Effector memory CD4-positive, alpha-beta T cell (primary cell): ENCODE data around the gene INCA1.

Experiments
- DNase-seq, 3 donors: peaks; one replicate each; pipeline ENCODE4 v3.0.0-alpha.2; 2020
- H3K27ac ChIP-seq: 2 replicates; pipeline ENCODE4 v1.7.0; 2013; ENCODE audit warnings: mild to moderate bottlenecking, low read length, moderate library complexity; ENCODE audit not compliant: insufficient read depth, poor library complexity, severe bottlenecking
- H3K27me3 ChIP-seq: replicated peaks from 2 replicates; pipeline ENCODE4 v1.7.0; 2013; ENCODE audit warnings: mild to moderate bottlenecking, low read length; ENCODE audit not compliant: insufficient read depth, control insufficient read depth, poor library complexity, severe bottlenecking
- H3K36me3 ChIP-seq: 2 replicates; pipeline ENCODE4 v1.7.0; 2013; ENCODE audit warnings: mild to moderate bottlenecking, low read length, moderate library complexity; ENCODE audit not compliant: control insufficient read depth, insufficient read depth
- H3K4me1 ChIP-seq: 2 replicates; pipeline ENCODE4 v1.7.0; 2013; ENCODE audit warnings: low read length, mild to moderate bottlenecking; ENCODE audit not compliant: control insufficient read depth, insufficient read depth, poor library complexity, severe bottlenecking
- H3K4me3 ChIP-seq: 2 replicates; pipeline ENCODE4 v1.7.0; 2013; ENCODE audit warnings: low read length, low read depth, mild to moderate bottlenecking; ENCODE audit not compliant: insufficient read depth, poor library complexity, severe bottlenecking
- H3K9me3 ChIP-seq: 2 replicates; pipeline ENCODE4 v1.7.0; 2013; ENCODE audit warnings: mild to moderate bottlenecking, low read length, moderate library complexity; ENCODE audit not compliant: control insufficient read depth

Gene INCA1

DNA sequence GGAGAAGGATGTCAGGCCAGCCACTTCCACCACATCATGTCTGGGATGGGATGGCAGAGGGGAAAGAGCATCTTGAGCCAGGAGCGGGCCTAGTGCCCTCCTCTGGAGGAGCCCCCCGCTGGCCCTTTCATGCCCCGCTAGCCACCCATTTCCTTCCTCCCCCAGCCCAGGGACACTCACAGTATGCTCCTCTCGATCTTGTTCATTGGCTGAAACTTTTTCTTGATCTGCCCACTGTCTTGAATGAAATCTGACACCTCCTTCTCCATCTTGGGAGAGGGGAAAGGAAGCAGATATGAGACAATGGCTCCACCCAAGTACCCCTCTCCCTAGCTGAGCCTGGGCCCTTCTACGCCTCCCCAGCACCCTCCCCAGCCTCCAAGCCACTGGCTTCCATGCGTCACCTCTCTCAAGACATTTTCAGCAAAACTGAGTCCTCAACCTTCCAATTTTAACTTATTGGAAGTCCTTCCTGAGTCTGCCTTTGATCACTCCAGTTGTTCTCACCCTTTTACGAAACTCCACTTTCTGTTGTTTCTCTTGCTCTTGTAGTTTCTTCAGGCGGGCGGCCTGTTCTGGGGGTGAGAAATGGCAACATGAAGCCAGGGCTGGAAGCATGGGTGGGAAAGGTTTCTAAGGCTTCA lies 36.9 kb downstream of the INCA1 start:
- no peaks in the 10 kb centered on the region for H3K9me3 ChIP-seq
- no peaks in the 10 kb centered on the region for H3K4me1 ChIP-seq
- no peak overlapping the region for H3K27ac ChIP-seq
- peaks cover 18% of the 10 kb centered on the region for H3K36me3 ChIP-seq
- H3K4me3 ChIP-seq: no peak overlapping the region
- DNase-seq: no peak
- no peaks in the 10 kb centered on the region for H3K27me3 ChIP-seq

DNA sequence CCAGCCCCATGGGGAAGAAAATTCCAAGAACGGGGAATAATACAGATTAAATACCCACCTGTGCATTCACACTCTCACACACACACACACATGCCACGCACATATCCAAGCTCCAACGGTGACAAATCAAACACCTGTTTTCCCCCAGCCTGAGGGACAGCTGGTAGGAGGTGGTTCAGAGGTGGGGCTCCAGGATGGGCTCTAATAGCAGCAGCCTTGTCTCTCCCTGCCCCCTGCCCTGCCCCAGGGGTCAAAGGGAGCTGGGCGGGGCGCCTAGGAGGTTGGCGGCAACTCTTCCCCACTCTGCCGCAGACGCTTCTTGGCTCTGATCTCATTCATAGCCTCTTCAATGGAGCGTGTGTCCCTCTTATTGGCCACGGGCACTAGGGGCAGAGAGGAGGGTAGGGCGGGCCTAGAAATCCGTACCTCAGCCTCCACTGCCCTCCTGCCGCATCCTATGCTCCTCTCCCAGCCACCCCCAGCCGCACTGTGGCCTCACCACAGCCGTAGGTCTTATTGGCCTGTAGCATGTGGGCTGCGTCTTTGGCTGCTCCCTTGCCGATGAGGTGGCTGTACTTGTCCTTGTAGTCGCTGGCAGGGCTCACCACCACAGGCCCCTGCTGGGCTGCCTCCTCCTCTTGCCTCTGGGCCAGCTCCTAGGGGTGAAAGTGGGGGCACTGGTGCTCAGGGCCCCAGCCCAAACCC lies 37.9 kb downstream of the INCA1 start:
- Histone ChIP-seq H3K9me3 (no peaks in the 10 kb centered on the region), H3K4me3 (no peak overlapping the region), H3K27me3 (no peaks in the 10 kb centered on the region), H3K27ac (no peak overlapping the region), H3K4me1 (no peaks in the 10 kb centered on the region), H3K36me3 (peaks cover 18% of the 10 kb centered on the region)
- DNase-seq: no peak

DNA sequence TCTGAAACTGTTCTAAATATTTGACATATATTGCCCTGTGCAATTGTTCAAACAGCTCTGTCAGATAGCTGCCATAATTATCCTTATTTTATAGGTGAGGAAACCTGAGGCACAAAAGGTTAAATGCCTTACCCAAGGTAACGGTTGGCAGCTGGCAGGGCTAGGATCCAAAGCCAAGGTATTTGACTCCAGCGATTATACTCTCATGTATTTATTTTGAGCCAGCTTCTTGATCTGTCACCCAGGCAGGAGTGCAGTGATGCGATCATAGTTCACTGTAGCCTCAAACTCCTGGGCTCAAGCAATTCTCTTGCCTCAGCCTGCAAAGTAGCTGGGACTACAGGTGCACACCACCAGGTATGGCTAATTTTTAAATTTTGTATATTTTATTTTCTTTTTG lies 39.2 kb downstream of the INCA1 start:
- no peak for DNase-seq
- Histone ChIP-seq H3K27ac (no peak overlapping the region), H3K9me3 (no peaks in the 10 kb centered on the region)

DNA sequence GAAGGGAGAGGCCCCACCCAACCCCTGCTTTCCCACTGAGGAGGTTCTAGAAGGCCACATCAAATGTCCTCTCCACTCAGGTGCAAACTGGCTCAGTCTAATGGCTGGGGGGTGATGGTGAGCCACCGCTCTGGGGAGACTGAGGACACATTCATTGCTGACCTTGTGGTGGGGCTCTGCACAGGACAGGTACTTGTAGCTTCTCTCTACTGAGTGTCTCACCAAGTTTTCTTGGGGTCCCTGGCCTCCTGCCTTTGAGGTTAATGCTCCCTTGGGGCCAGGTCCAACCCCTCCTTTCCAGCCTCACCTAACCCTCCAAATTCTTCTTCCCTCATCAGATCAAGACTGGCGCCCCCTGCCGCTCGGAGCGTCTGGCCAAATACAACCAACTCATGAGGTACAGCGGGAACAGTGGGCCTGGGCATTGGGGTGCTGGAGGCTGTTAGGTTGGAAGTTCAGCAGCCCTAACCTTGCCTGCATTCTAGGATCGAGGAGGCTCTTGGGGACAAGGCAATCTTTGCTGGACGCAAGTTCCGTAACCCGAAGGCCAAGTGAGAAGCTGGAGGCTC lies 40.7 kb downstream of the INCA1 start:
- no peak overlapping the region for H3K27ac ChIP-seq
- H3K4me1 ChIP-seq: no peaks in the 10 kb centered on the region
- H3K9me3 ChIP-seq: no peaks in the 10 kb centered on the region
- H3K27me3 ChIP-seq: no peaks in the 10 kb centered on the region
- no peak overlapping the region for H3K4me3 ChIP-seq
- no peak for DNase-seq
- peaks cover 18% of the 10 kb centered on the region for H3K36me3 ChIP-seq

More for the DNA sequence above, 39.2 kb downstream of the INCA1 start:
- Histone ChIP-seq H3K36me3 (peaks cover 18% of the 10 kb centered on the region), H3K4me1 (no peaks in the 10 kb centered on the region), H3K4me3 (no peak overlapping the region), H3K27me3 (no peaks in the 10 kb centered on the region)

DNA sequence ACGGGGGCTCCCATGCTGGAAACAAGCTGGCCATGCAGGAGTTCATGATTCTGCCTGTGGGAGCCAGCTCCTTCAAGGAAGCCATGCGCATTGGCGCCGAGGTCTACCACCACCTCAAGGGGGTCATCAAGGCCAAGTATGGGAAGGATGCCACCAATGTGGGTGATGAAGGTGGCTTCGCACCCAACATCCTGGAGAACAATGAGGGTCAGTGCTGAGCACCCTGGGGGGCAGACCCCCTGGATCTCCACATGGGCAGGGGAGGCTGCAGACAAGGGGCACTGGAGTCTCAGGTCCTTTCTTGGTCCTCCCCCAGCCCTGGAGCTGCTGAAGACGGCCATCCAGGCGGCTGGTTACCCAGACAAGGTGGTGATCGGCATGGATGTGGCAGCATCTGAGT lies 42.2 kb downstream of the INCA1 start:
- no peak for DNase-seq
- H3K27me3 ChIP-seq: no peaks in the 10 kb centered on the region
- peaks cover 9% of the 10 kb centered on the region for H3K36me3 ChIP-seq
- peaks cover 7% of the 10 kb centered on the region for H3K4me1 ChIP-seq
- H3K4me3 ChIP-seq: no peak overlapping the region
- no peaks in the 10 kb centered on the region for H3K9me3 ChIP-seq
- H3K27ac ChIP-seq: no peak overlapping the region

DNA sequence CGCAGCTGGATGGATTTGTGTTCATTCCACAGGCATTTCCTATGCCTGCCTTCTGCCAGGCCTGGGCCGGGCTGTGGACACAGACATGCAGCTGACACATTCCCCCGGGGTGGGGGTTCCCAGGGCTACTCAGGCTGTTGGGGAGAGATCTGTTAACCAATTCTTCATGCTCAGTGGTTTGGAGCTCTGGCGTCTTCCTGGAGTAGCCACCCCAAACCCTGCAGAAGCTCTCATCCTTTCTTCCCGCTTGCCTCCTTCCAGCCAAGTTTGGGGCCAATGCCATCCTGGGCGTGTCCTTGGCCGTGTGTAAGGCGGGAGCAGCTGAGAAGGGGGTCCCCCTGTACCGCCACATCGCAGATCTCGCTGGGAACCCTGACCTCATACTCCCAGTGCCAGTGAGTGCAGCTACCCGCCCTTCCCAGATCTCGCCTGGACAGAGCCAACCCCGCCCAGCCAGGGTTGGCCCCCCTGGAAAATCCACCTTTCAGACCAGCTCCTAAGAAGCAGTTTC lies 43.8 kb downstream of the INCA1 start:
- H3K36me3 ChIP-seq: no peaks in the 10 kb centered on the region
- H3K4me3 ChIP-seq: no peak overlapping the region
- H3K27me3 ChIP-seq: no peaks in the 10 kb centered on the region
- peaks cover 17% of the 10 kb centered on the region for H3K4me1 ChIP-seq
- no peaks in the 10 kb centered on the region for H3K9me3 ChIP-seq
- H3K27ac ChIP-seq: no peak overlapping the region
- no peak for DNase-seq

DNA sequence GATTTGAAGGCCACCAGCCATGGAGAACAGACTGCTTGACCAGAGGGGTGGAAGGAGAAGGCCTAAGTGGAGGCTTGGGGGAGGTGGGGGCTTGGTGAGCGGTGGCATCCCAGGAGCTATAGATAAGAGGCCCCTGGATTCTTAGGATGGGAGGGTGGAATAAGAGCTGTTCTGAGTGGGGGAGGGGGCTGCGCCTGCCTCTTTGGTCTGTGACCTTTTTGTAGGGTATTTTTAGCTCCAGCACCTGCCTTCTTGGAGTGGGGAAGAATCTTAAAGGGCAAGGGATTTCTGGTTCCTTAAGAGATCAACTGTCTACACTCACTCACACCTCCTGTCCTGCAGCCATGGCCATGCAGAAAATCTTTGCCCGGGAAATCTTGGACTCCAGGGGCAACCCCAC lies 45.8 kb downstream of the INCA1 start:
- no peak for DNase-seq
- peaks cover 3% of the 10 kb centered on the region for H3K36me3 ChIP-seq
- H3K4me3 ChIP-seq: no peak overlapping the region
- no peaks in the 10 kb centered on the region for H3K27me3 ChIP-seq
- H3K27ac ChIP-seq: no peak overlapping the region
- peaks cover 23% of the 10 kb centered on the region for H3K4me1 ChIP-seq
- no peaks in the 10 kb centered on the region for H3K9me3 ChIP-seq

DNA sequence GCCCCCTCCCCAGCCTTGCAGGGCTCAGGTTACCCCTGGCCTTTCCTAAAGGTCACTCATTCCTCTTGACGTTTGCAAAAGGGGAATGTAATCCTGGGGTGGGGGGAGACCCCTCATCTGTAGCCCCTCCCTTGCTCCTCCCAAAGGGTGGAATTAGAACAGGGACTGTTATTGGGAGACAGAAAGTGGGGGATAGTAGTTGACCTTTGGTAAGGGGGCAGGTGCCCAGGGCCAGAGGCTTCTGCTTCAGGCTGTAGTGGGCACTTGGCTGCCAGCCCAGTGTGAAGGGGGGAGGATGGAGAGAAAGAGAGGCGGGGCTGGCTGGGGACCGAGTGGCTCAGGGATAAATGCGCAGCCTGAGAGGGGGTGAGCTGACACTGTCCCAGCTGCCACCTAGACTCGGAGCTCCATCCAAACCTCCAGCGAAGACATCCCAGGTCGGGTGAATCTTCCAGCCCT lies 46.5 kb downstream of the INCA1 start, which contains the start of gene ENO3:
ENO3 (plus strand) TSS at position 374 of the 459 bp plus-strand sequence. CDS start 711 bp downstream, outside the sequence.
- peaks cover 8% of the 10 kb centered on the region for H3K36me3 ChIP-seq
- H3K9me3 ChIP-seq: no peaks in the 10 kb centered on the region
- peak within 1 kb of the TSS; percentile 11 for H3K4me3 ChIP-seq
- peaks cover 30% of the 10 kb centered on the region for H3K4me1 ChIP-seq
- peak within 1 kb of the TSS; percentile 94 for H3K27ac ChIP-seq
- H3K27me3 ChIP-seq: no peaks in the 10 kb centered on the region
- no peak for DNase-seq

DNA sequence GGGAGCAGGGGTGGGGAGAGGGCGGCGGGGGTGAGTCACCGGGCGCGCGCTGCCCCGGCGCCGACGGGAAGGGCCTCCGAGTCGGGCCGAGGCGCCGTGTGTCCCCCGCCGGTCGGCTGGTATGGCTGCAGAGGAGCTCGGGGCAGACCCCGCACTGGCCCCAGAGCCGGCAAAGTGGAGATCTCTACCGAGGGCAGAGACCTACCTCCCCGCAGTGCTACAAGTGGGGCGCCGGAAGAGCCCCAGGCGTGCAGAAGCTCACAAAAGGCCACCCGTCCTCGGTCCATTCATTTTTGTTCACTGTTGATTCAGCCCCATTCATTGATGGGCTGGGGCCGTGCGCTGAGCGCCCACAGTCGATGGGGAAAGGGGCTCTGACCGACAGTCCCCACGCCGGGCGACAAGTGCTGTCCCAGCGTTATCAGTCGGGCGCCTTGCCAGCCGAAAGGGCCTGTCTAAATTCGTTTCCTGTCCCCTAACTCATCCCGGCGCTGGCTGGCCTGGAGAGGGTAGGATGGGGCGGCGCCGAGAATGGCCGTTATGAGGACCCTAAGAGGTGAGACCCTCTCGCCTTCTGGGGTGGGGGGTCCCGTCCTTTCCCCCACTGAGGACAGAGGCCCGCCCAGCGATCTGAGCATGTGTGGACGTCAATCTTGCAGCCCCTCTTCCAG lies 47.1 kb downstream of the INCA1 start:
- H3K4me1 ChIP-seq: peaks cover 35% of the 10 kb centered on the region
- no peaks in the 10 kb centered on the region for H3K27me3 ChIP-seq
- peaks cover 12% of the 10 kb centered on the region for H3K36me3 ChIP-seq
- DNase-seq: no peak
- peak overlapping the region; percentile 94 for H3K27ac ChIP-seq
- H3K9me3 ChIP-seq: no peaks in the 10 kb centered on the region
- H3K4me3 ChIP-seq: peak overlapping the region; percentile 11
